GM10847 (cell line): Measurements from ENCODE around the gene MAK.
A peak's percentile ranks its signal among the peaks of the same experiment; 100 is the strongest.

ENCODE experiments used
- POLR2A ChIP-seq: IDR thresholded peaks from 2 replicates; pipeline ENCODE4 v1.6.1; 2011; ENCODE audit not compliant: insufficient read length; ENCODE audit errors: extremely low read depth

The MAK gene

DNA sequence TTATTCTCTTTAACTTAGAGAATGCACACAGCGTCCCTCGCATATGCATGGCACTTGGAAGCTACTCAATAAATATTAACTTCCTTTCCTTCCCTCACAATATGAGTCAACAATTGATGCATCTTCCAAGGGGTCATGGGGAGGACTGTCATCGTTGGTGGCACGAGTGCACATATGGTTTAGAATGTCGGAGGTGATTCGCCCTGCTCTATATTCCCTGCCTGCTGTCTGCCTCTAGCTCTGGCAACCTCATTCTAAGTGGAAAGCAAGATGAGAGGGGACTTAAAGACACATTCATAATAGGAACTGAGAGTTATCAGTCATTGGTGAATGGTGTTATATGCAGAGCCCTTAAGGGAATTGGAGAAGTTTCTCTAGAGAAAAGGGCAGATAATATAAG is 44.6 kb downstream of the MAK start:
- TF ChIP-seq POLR2A, result no peak

GRCh38 chr6:10793035-10793434 is 45.3 kb downstream of the MAK start:
- no peak for TF ChIP-seq POLR2A

GRCh38 chr6:10792101-10792500 is 46.2 kb downstream of the MAK start:
- no peak for TF ChIP-seq POLR2A

DNA sequence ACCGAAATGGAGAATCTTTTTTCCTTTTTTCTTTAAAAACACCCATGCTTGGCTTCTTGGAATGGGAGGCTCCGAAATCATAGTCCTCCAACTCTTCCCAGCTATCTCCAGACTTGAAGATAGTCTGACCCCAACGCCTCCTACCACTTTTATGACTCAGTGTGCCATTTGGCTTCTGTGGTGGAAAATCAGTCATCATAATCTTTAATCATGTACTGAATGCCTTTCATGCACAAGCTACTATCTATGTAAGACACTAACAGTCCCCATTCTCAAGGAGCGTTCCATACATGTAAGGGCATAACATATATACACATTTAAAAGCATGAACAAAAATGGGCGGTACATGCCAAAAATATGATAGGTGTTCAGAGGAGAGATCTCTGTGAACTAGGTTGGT is 46.7 kb downstream of the MAK start:
- TF ChIP-seq POLR2A, result no peak

DNA sequence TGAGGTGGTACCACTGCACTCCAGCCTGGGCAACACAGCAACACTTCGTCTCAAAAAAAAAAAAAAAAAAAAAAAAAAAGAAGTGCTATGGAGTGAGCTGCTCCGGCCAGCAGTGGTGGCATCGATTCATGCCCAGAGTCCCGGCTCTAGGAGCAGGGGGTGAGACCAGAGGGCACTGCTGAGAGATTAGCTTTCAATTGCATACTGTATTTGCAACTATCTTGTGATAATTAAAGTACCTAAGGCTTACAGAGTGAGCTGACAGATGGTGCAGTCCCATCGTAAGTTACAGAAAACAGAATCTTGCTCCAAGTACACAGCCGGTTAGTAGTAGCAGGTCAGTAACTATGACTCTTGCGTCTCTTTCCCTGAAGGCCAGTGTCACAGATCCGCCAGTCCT is 59.3 kb downstream of the MAK start:
- no peak for TF ChIP-seq POLR2A

DNA sequence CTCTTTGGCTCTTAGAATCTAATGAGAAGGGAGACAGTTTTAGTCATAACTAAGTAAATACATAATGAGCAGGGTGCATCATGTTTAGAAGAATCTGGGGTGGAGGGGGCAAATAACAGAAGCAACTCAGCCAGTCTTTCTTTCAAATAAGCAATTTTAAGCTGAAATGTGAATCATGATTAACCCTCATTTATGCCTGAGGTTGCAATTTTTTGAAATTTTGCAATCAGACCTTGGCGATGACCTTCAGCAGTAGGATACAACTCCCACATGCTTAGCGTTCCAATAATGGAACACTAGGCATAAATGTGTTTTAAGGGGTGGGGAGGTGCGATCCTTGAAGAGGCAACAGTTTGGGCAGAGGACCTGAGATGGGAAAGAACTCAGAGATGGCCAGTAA is 60.1 kb downstream of the MAK start:
- TF ChIP-seq POLR2A, result no peak

DNA sequence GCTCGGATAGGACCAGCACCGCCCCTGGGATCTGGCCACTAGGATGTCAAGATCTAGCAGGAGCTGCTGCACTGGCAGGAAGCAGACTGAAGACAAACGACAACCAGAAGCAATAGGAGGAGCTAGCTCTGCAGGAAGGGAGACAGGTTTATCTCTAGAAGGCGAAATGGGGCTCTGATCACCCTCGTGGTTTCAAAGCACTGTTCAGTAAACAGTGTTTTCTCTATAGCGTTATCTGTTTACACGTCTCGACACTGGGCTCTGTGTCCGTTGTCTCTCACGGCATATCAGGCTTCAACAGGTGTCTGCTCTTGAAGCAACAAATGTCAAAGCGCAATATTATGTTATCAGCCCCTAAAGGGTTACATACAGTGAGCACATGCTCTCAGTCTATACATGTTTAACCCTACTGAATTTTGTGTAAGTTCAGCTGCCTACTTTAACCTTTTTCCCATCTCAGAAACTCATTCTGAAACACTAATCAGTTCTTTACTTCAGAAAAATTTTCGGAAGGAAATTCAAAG is 66.9 kb downstream of the MAK start:
- no peak for TF ChIP-seq POLR2A

DNA sequence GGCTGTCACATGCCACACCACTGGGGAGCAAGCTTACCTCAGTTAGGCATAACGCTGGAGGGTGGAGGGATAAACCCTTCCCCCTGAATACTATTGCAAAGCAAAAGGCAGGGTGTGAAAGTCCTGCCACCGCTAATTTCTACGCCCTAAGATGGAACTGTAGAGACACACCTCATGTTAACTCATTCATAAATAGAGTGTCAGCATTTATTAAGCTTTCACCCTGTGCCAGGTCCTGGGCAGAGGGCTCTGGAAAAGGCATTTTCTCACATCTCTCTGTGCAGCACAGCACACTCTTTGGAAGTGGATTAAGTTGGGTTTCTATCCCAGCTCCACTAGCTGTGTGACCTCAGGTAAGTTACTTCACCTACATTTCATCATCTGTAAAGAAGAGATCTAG is 68.9 kb downstream of the MAK start:
- TF ChIP-seq POLR2A, result no peak

- no peak for TF ChIP-seq POLR2A
Measured at GRCh38 chr6:10763006-10763405, 75.3 kb downstream of the MAK start.

GRCh38 chr6:10759884-10760329 is 78.4 kb downstream of the MAK start:
- TF ChIP-seq POLR2A, result no peak

GRCh38 chr6:10759312-10759839 is 79.0 kb downstream of the MAK start:
- TF ChIP-seq POLR2A, result no peak

DNA sequence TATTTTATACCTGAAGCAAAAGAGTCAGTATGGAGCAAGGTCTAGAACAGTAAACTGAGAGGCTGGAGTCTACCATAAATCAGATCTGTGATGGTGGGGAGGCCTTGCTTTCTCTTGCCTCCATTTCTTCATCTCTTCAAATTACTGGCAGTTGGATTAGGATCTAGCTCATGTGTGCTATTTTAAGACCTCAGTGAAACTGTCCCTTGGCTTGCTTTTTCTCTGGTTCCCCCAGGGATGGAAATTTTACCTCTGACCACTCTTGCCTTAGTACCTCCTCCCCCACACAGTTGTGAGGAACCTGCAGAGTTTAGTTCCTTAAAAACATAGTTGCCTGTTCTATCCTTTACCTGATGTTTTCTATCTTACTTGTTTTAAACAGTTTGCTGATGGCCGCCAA is 82.3 kb downstream of the MAK start:
- no peak for TF ChIP-seq POLR2A

- TF ChIP-seq POLR2A, result no peak
Measured at GRCh38 chr6:10749734-10750133, 88.6 kb downstream of the MAK start.

DNA sequence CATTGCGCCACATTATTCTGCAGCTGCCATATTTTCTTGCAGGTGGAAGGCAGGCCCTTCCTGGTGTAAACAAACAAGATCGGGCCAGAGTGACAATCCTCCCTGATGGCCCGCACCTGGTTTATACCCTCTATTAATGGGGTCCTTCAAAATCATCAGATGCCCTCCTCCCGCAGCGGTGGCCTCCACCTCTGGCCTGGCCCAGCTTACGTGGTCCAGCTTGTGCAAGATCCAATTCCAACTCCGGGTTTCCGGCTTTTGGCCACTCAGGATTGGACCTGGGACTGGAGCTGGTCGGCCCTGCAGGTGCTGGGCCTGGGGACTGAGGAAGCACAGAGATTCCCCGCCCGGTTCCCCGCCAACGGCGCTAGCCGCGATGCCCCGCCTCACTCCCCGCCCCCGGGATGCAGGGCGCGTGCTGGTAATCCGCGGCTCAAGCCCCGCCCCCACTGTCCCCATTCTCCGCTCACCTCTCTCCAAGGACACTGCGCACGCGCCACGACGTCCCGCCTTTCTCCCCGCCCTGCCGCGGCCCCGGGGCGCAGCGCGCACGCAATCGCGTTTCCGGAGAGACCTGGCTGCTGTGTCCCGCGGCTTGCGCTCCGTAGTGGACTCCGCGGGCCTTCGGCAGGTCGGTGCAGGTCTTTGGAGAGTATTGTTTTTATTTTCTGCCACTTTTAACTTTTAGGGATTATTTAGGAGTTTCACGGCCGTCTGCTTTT is 90.9 kb downstream of the MAK start, which contains the start of gene TMEM14B:
Gene TMEM14B, plus strand, starts transcription at position 555 of the 722 bp plus-strand sequence. CDS start 1,441 bp downstream, outside the sequence.
- TF ChIP-seq POLR2A, result peak; percentile 97

DNA sequence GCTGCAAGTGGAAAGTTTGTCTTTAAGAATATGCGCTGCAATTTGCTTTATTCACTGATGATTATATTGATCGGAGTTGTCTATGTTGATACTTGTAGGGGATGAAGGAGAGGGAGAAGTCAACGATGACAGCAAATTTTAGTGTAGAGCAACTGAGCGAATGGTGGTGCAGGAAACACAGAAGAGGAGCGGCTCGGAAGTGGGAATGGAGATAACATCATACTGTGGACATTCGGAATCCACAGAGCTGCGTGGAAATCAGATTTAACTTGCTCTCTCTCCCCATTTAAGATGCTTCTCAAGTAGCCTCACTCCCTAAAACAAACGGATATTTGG is 91.5 kb downstream of the MAK start:
- no peak for TF ChIP-seq POLR2A

GRCh38 chr6:10745116-10745515 is 93.2 kb downstream of the MAK start:
- TF ChIP-seq POLR2A, result no peak

- TF ChIP-seq POLR2A, result no peak
Measured at GRCh38 chr6:10743515-10743914, 94.8 kb downstream of the MAK start.
